CD4-positive, alpha-beta T cell (primary cell): ENCODE results near the gene TFPI. TPM values are rescaled to one million over a fixed set of nuclear protein-coding genes. Genes with fewer than 3 reads are reported as not detected.
A peak's percentile ranks its signal among the peaks of the same experiment; 100 is the strongest.

Experiments used
- ATAC-seq: fragments of 200-7000 bp; cut with Tn5 transposase; one replicate; pipeline ENCODE4 v1.10.0; 2022; ENCODE audit warnings: mild to moderate bottlenecking; ENCODE audit not compliant: poor library complexity
- CTCF ChIA-PET: fragments of 350-600 bp; sonication (Branson Sonifier 250); formaldehyde crosslinking; loops from one replicate; lab custom pipeline; 2021; ENCODE audit warnings: antibody characterized with exemption, inconsistent platforms; lab: Charles Lee
- POLR2A ChIA-PET: fragments of 350-600 bp; sonication (Branson Sonifier 250); formaldehyde crosslinking; loops from one replicate; lab custom pipeline; 2021; ENCODE audit warnings: antibody characterized with exemption, inconsistent platforms; lab: Charles Lee
- DNase-seq, 14 experiments: peaks; one replicate each; pipeline ENCODE4 v3.0.0-alpha.2; 2013 to 2020; ENCODE audit warnings: mixed read lengths in 2 of 14
- H3K27ac ChIP-seq, 2 donors: one replicate each; pipeline versions ENCODE4 v1.5.1 to v1.7.0; 2013; ENCODE audit warnings: low read length in 2 of 2, low read depth in 1 of 2, mild to moderate bottlenecking in 1 of 2
- H3K27me3 ChIP-seq, 2 experiments: 1 replicate in 1 of 2; 2 replicates in 1 of 2; pipeline versions ENCODE4 v1.6.1 to v1.7.0; 2013; ENCODE audit warnings: low read length in 2 of 2, control low read depth in 1 of 2, mild to moderate bottlenecking in 1 of 2, moderate library complexity in 1 of 2; ENCODE audit not compliant: insufficient read depth in 2 of 2, control insufficient read depth in 1 of 2
- H3K36me3 ChIP-seq: one replicate; pipeline ENCODE4 v1.6.1; 2013; ENCODE audit warnings: low read length, control low read depth; ENCODE audit not compliant: insufficient read depth
- H3K4me1 ChIP-seq: one replicate; pipeline ENCODE4 v1.6.1; 2013; ENCODE audit warnings: low read length, control low read depth; ENCODE audit not compliant: insufficient read depth
- H3K4me3 ChIP-seq: one replicate; pipeline ENCODE4 v1.5.1; 2013; ENCODE audit warnings: mild to moderate bottlenecking, low read length, moderate library complexity
- H3K9me3 ChIP-seq, 2 experiments: 1 replicate in 1 of 2; 2 replicates in 1 of 2; pipeline versions ENCODE4 v1.6.1 to v1.7.0; 2013; ENCODE audit warnings: low read length in 2 of 2, mild to moderate bottlenecking in 2 of 2, control low read depth in 1 of 2, moderate library complexity in 1 of 2; ENCODE audit not compliant: control insufficient read depth in 1 of 2, insufficient read depth in 1 of 2
- H3K27ac Mint-ChIP-seq: one replicate; pipeline ENCODE4 v1.8.0; 2020; ENCODE audit warnings: mixed read lengths
- H3K27me3 Mint-ChIP-seq: one replicate; pipeline ENCODE4 v1.8.0; 2021; ENCODE audit warnings: mixed read lengths
- H3K36me3 Mint-ChIP-seq: one replicate; pipeline ENCODE4 v1.8.0; 2021; ENCODE audit warnings: low read depth, mixed read lengths
- H3K4me1 Mint-ChIP-seq: one replicate; pipeline ENCODE4 v1.8.0; 2021; ENCODE audit warnings: low read depth, mixed read lengths
- H3K4me3 Mint-ChIP-seq: one replicate; pipeline ENCODE4 v1.8.0; 2020; ENCODE audit warnings: mild to moderate bottlenecking, mixed read lengths
- H3K9me3 Mint-ChIP-seq: one replicate; pipeline ENCODE4 v1.8.0; 2020; ENCODE audit warnings: mixed read lengths
- intact Hi-C, 2 experiments: fragments of 100-400 bp; cut with DNase I in 1 of 2; cut with micrococcal nuclease in 1 of 2; formaldehyde crosslinking; loops; one replicate each; pipeline versions ENCODE4 v1.15.1 to v1.9.0; 2023 to 2025; cut with DNase I, micrococcal nuclease
- polyA plus RNA-seq, 2 donors: library from polyadenylated mRNA; unstranded; fragments of 120-200 nt; gene quantifications; one replicate each; pipeline ENCODE4 v1.2.1, GENCODE V29; 2013
- total RNA-seq, 174 experiments: library from RNA in 2 of 174; stranded (reverse) in 2 of 174; gene quantifications; one replicate each; pipeline ENCODE4 v1.2.3 and lab custom pipeline; 2021 to 2026
- TF ChIP-seq, protein P1 (sequence below): fragments of 200-600 bp; IDR thresholded peaks from one replicate; pipeline ENCODE4 v1.8.0; 2022; ENCODE audit warnings: antibody characterized with exemption, mild to moderate bottlenecking

Gene TFPI
- total RNA-seq (under 1 TPM in 1 of 2 experiments, not detected in 1; 0.17 TPM), total RNA-seq (lab: John Stamatoyannopoulos, UW) (0 to 13.8 (median 0.84) reads per million in 172 experiments)
- 0.09 TPM for polyA plus RNA-seq (2013, experiment 1 of 2)
- 0.76 TPM for polyA plus RNA-seq (2013, experiment 2 of 2)

DNA sequence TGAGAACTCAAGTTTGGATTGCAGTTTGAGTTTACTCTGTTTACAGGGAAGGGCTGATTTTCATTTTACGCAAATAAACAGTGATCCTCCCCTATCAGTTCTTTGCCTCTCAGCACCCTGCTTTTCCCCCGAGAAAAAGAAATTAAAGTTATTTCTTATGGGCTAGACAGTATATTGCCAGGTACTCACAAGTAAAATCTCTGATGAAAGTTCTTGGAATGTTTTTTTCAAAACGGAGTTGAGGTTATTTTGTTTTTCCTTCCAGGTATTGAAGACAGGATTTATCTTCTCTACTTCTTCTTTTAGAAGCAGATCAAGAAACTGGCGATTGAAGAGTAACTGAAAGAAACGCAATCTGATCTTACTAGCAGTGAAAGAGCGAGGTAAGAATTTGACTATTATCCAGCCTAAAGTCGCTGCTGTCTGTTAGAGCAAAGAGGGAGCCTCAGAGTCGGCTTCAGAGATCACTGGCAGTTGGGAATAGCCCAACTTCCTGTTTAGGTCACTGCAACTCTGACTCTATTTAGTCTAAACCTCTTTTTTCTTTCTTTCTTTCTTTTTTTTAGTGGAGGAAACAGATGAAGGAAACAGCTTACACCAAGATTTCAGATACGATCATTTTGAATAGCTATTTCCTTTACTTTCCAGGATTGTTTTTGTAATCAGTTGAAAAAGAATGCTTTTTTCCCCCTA lies at the start of gene TFPI:
Gene TFPI (minus strand): TSS at position 425 of the 693 bp plus-strand sequence. CDS start 50,667 bp downstream, outside the sequence.
- Mint-ChIP-seq H3K4me3 (peak within 1 kb of the TSS; percentile 49), H3K27me3 (peaks cover 10% of the 10 kb centered on the region), H3K36me3 (no peaks in the 10 kb centered on the region), H3K4me1 (peaks cover 5% of the 10 kb centered on the region), H3K27ac (no peak within 1 kb of the TSS), H3K9me3 (peaks cover 3% of the 10 kb centered on the region)
- Histone ChIP-seq H3K27ac (no peak within 1 kb of the TSS), H3K4me3 (no peak within 1 kb of the TSS), H3K9me3 (no peaks in the 10 kb centered on the region), H3K36me3 (no peaks in the 10 kb centered on the region), H3K27me3 (no peaks in the 10 kb centered on the region), H3K4me1 (no peaks in the 10 kb centered on the region)
- intact Hi-C loops, result no loop called here
- ATAC-seq (no peak), DNase-seq (peak in 2 of 14 experiments; percentile 2 to 6)
- TF ChIP-seq, protein P1, sequence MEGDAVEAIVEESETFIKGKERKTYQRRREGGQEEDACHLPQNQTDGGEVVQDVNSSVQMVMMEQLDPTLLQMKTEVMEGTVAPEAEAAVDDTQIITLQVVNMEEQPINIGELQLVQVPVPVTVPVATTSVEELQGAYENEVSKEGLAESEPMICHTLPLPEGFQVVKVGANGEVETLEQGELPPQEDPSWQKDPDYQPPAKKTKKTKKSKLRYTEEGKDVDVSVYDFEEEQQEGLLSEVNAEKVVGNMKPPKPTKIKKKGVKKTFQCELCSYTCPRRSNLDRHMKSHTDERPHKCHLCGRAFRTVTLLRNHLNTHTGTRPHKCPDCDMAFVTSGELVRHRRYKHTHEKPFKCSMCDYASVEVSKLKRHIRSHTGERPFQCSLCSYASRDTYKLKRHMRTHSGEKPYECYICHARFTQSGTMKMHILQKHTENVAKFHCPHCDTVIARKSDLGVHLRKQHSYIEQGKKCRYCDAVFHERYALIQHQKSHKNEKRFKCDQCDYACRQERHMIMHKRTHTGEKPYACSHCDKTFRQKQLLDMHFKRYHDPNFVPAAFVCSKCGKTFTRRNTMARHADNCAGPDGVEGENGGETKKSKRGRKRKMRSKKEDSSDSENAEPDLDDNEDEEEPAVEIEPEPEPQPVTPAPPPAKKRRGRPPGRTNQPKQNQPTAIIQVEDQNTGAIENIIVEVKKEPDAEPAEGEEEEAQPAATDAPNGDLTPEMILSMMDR, result no peak
- ChIA-PET POLR2A (no interaction called here), CTCF (no interaction called here)

GRCh38 chr2:187594801-187595200 lies 40.6 kb upstream of the TFPI start:
- TF ChIP-seq, protein P1, result no peak
- no peaks in the 10 kb centered on the region for H3K9me3 Mint-ChIP-seq
- H3K36me3 Mint-ChIP-seq, result no peaks in the 10 kb centered on the region
- Histone ChIP-seq H3K36me3 (no peaks in the 10 kb centered on the region), H3K4me1 (no peaks in the 10 kb centered on the region), H3K27me3 (no peaks in the 10 kb centered on the region), H3K9me3 (no peaks in the 10 kb centered on the region), H3K4me3 (no peak overlapping the region), H3K27ac (no peak overlapping the region)
- H3K4me3 Mint-ChIP-seq, result no peak overlapping the region
- ChIA-PET CTCF (no interaction called here), POLR2A (no interaction called here)
- no peaks in the 10 kb centered on the region for H3K4me1 Mint-ChIP-seq
- no peak for ATAC-seq
- intact Hi-C loops, result no loop called here
- H3K27me3 Mint-ChIP-seq, result no peaks in the 10 kb centered on the region
- no peak for DNase-seq
- no peak overlapping the region for H3K27ac Mint-ChIP-seq

GRCh38 chr2:187593697-187594096 lies 39.5 kb upstream of the TFPI start:
- no peaks in the 10 kb centered on the region for H3K36me3 Mint-ChIP-seq
- H3K27me3 ChIP-seq, result no peaks in the 10 kb centered on the region
- POLR2A ChIA-PET, result no interaction called here
- TF ChIP-seq, protein P1, result no peak
- no peak overlapping the region for H3K27ac Mint-ChIP-seq
- ATAC-seq (no peak), DNase-seq (no peak)
- no peak overlapping the region for H3K27ac ChIP-seq
- intact Hi-C loops, result no loop called here
- no peaks in the 10 kb centered on the region for H3K4me1 Mint-ChIP-seq
- H3K4me3 ChIP-seq, result no peak overlapping the region
- CTCF ChIA-PET, result no interaction called here
- no peaks in the 10 kb centered on the region for H3K27me3 Mint-ChIP-seq
- no peaks in the 10 kb centered on the region for H3K9me3 ChIP-seq
- no peaks in the 10 kb centered on the region for H3K9me3 Mint-ChIP-seq
- no peaks in the 10 kb centered on the region for H3K4me1 ChIP-seq
- no peak overlapping the region for H3K4me3 Mint-ChIP-seq
- H3K36me3 ChIP-seq, result no peaks in the 10 kb centered on the region
